ENCODE measurements around the gene CELSR1. TPM values are rescaled to one million over a fixed set of nuclear protein-coding genes. Genes with fewer than 3 reads are reported as not detected.
A peak's percentile ranks its signal among the peaks of the same experiment; 100 is the strongest.

The CELSR1 gene
- total and polyA plus RNA-seq, 2 of the 13 experiments (the other 11 are each of a cell fraction or from before 2014, with no cell fraction given), result 0.78 to 1.8 TPM

GRCh38 chr22:46578824-46579561 is 41.6 kb upstream of the CELSR1 start (continued):
- 0 out of 2 replicates have a peak, but pooled peaks have one; percentile 9 for TF ChIP-seq ZBTB34 (CRISPR knock-in tag; IDR thresholded peaks at IDR 0.05)
- TF ChIP-seq DRAP1 (CRISPR knock-in tag; IDR thresholded peaks at IDR 0.05), result no peak
- peak; percentile 46; the same call in 1 of the 2 replicates for TF ChIP-seq POLR2G (IDR thresholded peaks at IDR 0.05; ENCODE audit: low read depth, low read length)
- TF ChIP-seq GRHL1 (CRISPR knock-in tag; conservative IDR thresholded peaks at IDR 0.05), result no peak
- TF ChIP-seq ZNF501 (CRISPR knock-in tag; IDR thresholded peaks at IDR 0.05), result 0 out of 2 replicates have a peak, but pooled peaks have one; percentile 31
- TF ChIP-seq ZNF83 (CRISPR knock-in tag; IDR thresholded peaks at IDR 0.05; ENCODE audit: borderline replicate concordance), result no peak
- TF ChIP-seq ZNF276 (CRISPR knock-in tag; IDR thresholded peaks at IDR 0.05; ENCODE audit: low read depth), result no peak
- TF ChIP-seq ZSCAN31 (CRISPR knock-in tag; IDR thresholded peaks at IDR 0.05; ENCODE audit: low read depth), result no peak; the same call in 1 of the 2 replicates
- TF ChIP-seq ZNF326 (CRISPR knock-in tag; IDR thresholded peaks at IDR 0.05; ENCODE audit: borderline replicate concordance), result no peak
- 0 out of 2 replicates have a peak, but pooled peaks have one; percentile 40 for TF ChIP-seq KMT2A (CRISPR knock-in tag; IDR thresholded peaks at IDR 0.05)
- no peak for TF ChIP-seq ZKSCAN5 (CRISPR knock-in tag; IDR thresholded peaks at IDR 0.05)
- TF ChIP-seq IKZF4 (CRISPR knock-in tag; IDR thresholded peaks at IDR 0.05; ENCODE audit: borderline replicate concordance, low read depth, not compliant biosample characterization), result no peak
